GM18907 (cell line): ENCODE data around the gene LIMS2.

Experiments
- ATAC-seq: cut with Tn5 transposase; IDR thresholded peaks from one replicate; pipeline ENCODE4 v1.9.1; 2021; ENCODE audit warnings: mild to moderate bottlenecking, moderate library complexity; ENCODE audit not compliant: unreplicated experiment

Gene LIMS2

DNA sequence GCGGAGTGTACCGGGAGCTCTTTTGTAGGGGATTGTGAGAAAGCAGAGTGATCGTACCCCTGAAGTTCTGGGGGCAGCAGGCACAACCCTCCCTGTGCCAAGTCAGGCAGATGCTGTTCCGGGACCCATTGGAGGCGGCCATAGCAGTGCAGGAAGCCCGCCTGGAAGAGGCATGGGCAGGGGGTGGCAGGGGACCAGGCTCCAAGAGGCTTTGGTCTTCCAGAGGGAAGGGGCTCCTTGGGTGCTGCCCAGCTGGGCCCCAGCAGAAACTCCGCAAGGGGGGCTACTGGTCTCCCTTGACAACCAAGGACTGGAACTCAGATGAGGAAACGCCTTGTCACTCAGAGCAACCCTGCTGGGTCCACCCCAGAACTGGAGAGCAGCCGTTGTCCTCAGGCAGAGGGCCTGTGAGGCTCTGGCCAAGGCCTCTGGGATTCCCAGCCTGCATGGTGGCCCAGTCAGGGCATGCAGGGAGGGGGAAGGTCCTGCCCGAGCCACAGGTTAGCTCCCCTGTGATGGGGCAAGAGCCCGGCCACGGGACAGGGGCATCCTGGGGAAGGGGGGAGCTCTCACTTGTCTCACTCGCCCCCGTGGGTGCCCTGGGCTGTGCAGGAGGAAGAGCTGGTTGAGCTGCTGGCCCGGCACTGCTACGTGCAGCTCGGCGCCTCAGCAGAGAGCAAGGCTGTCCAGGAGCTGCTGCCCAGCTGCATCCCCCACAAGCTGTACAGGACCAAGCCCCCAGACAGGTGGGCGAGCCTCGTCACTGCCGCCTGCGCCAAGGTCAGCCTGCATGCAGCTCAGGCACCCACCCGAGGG lies 50.4 kb downstream of the LIMS2 start:
- no peak for ATAC-seq

DNA sequence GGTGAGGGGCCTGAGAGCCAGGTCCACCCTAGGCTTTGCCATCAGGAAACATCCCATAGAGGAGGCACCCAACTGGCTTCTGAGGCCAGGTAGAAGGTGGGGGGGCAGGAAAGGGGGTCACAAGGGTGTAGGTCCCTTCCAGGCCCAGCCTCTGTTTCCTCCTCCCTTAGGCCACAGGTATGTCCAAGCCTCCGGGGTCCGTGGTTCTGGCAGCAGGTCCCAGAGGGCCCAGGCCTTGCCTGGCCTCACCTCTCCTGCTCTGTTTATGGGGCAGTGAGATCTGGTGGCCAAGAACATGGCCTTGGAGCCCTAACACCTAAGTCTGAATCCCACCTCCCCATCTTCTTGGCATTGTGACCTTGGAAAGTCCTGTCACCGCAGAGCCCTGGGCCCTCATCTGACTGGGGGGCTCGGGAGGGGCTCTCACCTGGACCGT lies 51.0 kb downstream of the LIMS2 start:
- no peak for ATAC-seq

DNA sequence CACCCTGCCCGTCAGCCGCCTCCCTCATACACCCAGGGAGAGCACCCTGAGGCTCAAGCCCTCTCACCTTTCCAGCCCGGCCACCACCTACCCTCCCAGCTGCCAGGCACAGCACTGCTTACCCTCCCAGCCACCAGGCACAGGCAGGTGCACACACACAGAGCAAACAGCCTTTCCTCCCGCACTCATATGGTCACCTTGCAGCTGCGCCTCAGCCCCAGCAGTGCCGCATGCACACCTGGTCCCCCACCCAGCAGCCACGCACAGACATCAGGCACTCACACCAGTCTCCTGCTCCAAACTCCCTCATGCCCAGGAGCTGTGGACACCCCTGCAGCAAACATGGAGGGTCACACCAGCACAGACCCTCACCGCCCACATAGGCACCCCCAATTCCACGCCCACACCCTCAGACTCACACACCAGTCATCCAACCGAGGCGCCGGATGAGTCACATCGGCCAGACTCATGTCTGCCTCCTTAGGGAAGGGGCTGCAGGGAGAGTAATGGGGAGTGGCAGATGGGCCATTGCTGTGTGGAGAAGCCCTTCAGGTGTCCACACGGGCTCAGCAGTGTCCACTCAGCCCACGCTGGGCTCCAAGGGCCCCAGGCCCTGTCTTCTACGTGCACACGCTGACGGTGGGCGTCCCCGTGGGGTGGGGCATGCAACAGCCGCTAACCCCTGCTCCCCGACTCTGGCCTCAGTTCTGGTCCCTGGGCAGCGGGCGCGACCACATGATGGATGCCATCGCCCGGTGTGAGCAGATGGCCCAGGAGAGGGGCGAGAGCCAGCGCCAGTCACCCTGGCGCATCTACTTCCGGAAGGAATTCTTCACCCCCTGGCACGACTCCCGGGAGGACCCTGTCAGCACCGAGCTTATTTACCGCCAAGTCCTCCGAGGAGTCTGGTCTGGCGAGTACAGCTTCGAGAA lies 51.7 kb downstream of the LIMS2 start:
- no peak for ATAC-seq

DNA sequence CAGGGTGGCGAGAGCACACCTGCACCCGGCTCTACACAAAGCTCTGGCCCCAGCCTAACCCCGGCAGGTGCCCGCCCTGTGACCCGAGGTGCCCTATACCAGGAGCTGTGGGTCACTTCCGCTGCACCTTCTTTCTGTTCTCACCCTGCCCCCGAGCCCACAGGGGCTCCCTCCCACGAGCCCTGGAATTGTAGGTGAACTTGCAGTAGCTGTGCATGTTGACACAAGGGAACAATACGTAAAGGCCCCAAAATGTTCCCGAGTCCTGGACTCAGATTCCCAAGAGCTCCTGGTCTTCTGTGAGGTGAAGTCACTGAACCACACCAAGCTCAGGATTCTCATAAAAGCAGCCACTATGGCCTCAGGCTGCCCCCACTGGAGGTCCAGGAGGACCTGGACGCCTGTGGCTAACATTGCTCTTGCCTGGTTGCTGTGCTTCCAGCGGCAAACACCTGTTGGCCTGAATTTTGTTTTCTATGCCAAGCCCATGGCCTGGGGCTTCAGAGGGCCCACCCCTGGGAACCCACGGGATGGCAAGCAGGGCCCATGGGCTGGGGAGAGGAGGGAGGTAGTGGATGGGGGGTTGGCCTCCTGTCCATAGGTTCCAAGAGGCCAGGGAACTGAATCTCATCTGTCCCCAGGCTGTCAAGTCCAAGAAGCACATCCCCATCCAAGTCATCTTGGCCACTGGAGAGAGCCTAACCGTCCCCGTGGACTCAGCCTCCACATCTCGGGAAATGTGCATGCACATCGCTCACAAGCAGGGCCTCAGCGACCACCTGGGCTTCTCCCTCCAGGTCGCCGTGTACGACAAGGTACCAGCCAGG lies 52.6 kb downstream of the LIMS2 start:
- ATAC-seq = no peak

DNA sequence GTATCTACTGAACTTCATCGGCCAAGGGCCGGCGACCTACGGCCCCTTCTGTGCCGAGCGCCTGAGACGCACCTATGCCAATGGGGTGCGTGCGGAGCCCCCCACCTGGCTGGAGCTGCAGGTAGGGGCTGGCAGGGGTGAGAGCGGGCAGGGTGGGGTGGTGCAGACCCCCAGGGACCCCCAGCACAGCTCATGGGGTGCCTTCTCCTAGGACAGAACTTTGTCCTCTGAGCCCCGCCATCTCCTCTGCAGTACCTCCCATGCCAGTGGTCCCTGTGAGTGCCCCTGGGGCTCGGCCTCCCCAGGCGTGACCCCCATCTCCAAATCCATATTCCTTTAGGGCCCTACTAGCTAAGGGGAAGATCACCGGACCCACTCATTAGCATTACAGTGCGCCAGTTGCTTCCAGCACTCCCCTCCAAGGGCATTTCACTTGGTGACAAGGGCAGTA lies 53.3 kb downstream of the LIMS2 start:
- ATAC-seq = no peak

DNA sequence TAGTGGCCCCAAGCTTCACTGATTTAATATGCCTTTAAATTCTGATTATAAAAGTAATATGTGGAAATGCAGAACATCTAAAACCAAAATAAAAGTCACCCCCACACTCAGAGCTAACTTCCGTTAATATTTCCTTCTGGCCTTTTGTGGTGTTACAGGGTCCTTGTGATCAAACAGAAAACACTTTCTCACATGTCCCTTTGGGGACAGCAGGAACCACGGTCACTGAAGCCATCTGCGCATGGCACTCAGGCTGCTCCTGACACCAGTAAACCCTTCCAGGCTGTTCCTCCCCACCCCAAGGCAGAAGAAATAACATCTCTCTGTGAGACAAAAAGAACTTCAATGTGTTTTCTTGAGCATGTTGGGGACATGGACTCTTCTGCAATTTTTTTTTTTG lies 54.5 kb downstream of the LIMS2 start:
- ATAC-seq = no peak

DNA sequence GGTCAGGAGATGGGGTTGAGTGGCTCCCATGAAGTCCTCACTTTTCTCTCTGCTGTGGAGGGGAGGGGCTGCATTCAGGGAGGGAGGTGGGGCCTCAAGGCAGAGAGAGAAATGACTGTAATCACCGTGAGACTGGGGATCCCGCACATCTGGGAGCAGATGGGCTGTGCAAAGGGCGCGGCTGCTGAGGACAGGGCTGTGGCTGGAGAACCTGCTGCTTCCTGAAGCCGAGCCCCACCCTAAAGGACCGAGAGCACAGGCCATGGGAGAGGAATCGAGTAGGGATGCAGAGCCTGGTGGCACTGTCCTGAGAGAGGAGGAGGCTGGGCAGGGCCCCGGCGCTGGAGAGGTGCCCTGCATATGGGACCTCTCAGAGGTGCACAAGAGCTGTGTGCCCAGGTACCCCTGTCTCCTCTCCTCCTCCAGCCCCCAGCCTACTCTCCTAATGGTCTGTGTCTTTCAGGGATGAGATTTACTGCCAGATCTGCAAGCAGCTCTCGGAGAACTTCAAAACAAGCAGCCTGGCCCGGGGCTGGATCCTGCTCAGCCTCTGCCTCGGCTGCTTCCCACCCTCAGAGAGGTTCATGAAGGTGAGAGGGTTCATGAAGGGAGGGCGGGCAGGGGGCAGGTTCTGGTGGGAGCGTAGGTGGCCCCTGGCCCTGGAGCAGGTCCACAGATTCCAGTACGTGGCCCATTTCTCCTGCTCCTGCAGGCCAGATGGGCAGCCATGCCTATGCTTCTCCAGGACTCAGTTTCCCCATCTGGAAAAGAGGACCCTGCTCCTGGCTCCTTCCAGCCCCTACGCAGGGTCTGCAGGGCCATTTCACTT lies 55.2 kb downstream of the LIMS2 start:
- ATAC-seq = no peak

DNA sequence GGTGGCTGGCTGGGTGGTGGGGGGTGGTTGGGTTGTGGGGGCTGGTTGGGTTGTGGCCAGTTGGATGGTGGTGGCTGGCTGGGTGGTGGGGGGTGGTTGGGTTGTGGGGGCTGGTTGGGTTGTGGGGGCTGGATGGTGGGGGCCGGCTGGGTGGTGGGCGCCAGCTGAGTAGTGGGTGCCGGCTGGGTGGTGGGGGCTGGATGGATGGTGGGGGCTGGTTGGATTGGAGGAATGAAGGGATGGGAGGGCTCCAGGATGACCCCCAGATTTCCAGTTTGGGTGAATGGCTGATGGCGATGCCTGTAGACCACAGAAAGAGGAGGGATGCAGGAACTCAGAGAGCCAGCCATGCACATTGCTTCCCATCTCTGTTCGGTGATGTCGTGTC lies 56.1 kb downstream of the LIMS2 start:
- ATAC-seq = no peak

DNA sequence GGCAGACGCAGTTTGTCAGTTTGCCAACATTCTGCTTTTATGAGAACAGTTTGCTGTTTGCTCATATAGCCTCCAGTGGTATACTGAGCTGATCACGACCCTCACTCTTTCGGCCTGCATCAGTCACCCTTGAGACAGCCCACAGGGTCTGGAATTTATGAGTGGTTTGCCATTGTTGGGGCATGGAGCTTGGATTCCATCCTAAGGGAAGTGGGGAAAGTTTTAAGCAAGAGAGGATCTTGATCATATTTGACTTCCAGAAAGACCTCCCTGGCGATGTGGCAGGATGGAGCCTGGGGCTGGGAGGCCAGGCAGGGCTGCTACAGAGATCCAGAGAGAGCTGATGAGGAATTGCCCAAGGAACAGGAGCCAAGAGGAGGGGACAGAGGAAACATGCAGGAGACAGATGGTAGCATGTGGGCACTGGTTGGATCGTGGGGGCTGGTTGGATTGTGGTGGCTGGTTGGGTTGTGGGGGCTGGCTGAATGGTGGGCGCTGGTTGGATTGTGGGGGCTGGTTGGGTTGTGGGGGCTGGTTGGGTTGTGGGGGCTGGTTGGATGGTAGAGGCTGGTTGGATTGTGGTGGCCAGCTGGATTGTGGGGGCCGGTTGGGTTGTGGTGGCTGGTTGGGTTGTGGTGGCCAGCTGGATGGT lies 56.7 kb downstream of the LIMS2 start:
- ATAC-seq = no peak

DNA sequence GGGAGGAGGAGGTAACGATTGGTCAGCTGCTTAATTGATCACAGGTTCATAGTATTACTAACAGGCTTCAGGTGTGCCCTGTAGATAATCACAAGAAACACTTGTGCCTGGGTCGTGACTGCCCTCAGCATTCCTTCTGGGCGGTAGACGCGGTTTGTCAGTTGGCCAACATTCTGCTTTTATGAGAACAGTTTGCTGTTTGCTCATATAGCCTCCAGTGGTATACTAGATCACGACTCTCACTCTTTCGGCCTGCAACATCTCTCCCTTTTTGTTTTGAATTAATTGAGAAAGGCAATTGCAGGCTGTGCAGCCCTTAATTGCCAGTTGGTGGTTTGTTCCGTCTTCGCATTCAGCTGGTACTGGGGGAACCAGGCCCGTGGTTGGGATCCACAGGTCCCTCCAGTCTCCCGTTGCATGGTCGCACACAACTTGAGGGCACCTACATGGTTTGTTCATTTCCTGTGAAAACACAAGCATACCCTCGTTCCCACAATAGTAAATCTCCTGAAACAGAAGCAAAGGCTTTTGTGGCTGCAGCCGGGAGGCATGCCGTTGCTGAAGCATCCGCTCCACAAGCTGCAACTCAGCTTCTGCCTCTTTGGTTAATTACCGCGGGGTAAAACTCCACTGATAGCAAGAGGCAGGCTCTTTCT lies 59.7 kb downstream of the LIMS2 start:
- ATAC-seq = no peak

DNA sequence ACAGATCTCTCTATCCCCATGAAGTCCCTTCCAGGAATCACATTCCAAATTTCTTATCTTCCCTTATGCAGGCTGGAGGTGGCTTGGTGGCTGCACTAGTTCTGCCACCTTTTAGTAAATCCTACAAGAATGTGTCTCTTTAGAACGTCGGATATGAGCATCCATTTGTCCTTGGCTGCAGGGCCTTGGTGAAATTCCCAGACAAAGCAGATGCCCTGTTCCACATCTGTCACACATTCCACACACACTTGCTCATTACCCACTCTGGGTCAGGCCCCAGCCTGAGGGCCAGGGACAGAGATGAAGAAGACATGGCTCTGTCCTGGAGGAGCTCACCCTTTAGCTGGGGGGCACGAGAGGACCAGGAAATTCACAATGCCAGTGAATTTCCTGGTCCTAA lies 60.6 kb downstream of the LIMS2 start:
- no peak for ATAC-seq

DNA sequence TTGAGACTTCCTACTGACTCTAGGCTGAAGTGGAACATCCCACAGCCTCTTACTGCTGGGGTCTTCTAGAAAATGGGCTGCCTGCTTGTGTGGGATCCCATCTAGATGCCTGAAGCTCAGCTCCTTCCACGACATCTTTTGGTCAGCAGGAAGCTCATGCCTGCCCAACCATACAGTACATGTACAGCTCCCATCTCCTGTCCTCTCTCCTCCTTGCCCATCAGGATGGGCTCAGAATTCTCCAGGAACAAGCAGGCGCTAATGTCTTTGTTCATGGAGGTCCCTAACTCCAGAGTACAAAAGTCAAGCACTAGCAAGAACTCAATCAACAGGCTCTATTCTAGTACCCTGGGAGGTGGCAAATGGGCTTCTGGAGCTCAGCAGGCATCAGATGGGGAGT lies 61.1 kb downstream of the LIMS2 start:
- ATAC-seq = no peak

DNA sequence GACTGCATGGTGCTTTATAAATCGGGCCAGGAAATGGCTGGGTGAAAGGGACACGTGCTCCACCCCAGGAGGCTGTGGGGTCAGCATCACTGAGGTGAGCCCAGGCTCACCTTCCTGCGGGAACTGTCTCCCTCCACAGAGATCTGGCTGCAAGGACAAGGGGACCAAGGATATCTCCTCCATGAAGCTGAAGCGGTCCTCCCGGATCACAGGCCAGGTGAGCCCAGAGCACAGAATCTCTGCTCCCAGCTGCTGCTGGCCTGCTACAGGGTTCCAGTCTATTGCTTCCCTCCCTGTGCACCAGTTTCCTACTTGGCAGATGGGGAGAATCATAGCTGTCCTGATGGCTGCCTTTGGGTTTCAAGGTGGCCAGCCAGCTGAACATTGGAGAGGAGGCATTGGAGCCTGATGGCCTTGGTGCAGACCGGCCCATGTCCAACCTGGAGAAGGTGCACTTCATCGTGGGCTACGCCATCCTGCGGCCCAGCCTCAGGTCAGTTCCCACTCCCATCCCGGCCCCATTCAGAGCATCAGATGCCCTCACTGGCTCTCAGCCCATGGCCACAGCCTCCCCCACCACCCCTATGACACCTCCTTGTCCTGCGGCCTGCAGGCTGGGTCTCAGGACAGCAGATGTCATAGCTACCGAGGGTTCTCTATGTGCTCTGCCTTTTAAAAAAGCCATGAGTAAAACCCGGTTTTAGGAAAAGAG lies 63.1 kb downstream of the LIMS2 start:
- no peak for ATAC-seq

DNA sequence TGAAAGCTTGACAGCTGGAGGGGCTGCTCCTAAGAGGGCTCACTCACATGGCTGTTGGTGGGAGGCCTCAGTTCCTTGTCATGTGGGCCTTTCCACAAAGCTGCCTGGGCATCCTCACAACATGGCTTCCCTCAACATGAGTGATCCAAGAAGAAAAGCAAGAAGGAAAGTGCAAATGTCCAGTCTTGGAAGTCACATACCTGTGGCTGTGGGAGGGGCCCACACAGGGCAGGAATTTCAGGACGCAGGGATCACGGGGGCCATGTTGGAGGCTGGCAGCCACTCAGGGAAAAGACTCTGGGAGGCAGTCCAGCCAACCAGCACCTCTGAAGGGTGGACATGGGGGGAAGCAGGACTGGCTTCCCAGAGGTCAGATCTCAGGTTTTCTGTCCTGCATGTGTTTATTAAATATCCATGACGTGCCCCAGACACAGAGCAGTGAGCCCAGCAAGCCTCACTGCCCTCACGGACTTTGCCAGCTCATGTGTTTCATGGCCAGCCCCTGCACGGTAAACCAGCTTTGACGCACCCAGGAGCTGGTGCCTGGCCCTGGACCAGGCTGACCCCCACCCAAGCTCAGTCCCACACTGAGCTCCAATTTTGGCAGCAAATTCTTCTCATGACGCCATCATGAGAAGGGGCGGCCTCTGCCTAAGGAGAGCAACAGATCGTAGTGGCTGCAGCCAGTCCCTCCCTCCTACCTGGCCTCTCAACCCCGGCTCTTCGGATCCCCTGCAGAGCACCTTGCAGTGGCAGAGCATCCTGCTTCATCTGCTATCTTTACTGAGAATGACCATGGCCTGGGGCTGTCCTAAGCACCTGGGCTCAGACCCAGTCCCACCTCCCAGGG lies 64.0 kb downstream of the LIMS2 start:
- no peak for ATAC-seq

DNA sequence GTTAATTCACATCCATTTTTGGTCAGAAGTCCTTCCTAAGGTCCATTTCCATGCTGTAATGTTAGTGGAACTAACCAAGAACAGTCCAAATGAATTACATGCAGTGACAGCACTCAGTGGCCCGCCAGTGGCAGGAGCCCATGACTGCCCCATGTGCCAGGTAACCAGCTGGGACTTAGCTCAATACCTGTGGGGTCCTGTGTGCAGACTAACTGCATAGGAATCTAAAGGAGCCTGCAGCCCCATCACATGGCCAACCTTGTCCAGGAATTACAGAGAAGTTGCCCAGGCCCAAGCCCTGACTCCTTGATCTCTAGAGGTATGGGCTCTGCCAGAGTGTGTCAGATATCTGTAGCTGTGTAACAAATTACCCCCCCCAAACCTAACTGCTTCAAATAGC lies 64.8 kb downstream of the LIMS2 start:
- no peak for ATAC-seq

DNA sequence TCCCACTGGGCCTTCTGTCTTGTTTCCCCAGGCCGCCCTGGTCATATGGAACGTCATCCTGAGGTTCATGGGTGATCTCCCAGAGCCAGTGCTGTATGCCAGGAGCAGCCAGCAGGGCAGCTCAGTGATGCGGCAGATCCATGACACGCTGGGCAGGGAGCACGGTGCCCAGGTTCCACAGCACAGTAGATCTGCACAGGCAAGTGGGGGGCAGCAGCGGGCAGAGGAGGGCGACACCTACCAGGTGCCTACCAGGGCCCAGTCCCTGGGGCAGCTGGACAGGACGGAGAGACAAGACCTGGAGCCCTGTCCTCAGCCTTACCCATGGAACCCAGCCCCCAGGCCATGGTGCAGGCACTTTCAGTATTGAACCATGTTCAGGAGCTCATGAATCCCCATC lies 65.5 kb downstream of the LIMS2 start:
- no peak for ATAC-seq

DNA sequence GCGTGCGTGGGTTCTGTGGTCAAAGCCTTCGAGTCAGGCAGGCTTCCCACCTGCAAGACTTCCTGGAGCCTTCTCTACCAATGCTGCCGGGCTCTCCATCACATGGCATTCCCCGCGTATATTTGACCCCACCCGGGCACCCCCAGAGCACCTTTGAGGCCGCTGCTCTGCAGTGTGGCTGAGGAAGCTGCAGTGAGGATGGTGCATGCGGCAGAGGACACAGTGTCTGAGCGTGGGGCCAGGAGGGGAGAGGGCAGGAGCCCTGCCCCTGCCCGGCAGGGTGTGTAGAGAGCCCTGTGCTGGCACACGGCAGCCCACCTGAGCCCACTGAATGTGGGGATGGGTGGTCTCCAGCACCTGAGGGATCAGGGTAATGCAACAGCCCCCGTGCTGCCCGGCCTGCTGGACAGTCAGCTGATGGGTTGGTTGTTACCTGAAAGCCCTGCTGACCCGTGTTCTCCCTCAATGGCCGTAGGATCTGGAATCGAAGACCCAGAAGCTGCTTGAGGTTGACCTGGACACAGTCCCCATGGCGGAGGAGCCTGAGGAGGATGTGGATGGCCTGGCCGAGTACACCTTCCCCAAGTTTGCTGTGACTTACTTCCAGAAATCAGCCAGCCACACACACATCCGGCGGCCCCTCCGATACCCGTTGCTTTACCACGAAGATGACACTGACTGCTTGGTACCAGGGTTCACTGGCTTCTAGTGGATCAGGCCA lies 66.1 kb downstream of the LIMS2 start:
- no peak for ATAC-seq
